Esophagus squamous epithelium (tissue), 5 donors: ENCODE measurements around the gene LRRC45. TPM values are rescaled to one million over a fixed set of nuclear protein-coding genes. Genes with fewer than 3 reads are reported as not detected.

Source experiments
- DNase-seq: peaks from one replicate; lab custom pipeline; 2025; lab: John Stamatoyannopoulos, UW
- H3K27ac ChIP-seq, 4 donors: fragments of 200-600 bp; sonication (generic); one replicate each; pipeline ENCODE4 v1.5.1; 2016 to 2019; ENCODE audit warnings: mild to moderate bottlenecking in 1 of 4
- H3K27me3 ChIP-seq, 4 donors: fragments of 200-600 bp; sonication (generic); 1 replicate in 3 of 4; 2 replicates in 1 of 4; pipeline versions ENCODE4 v1.5.1 to v1.6.0; 2017 to 2021; ENCODE audit warnings: antibody characterized with exemption in 1 of 4
- H3K36me3 ChIP-seq, 3 donors: fragments of 200-600 bp; sonication (generic); one replicate each; pipeline ENCODE4 v1.5.1; 2016 to 2019
- H3K4me1 ChIP-seq, 3 donors: fragments of 200-600 bp; sonication (generic); one replicate each; pipeline ENCODE4 v1.5.1; 2017 to 2019
- H3K4me3 ChIP-seq, 4 donors: fragments of 200-600 bp; sonication (generic); 1 replicate in 3 of 4; 2 replicates in 1 of 4; pipeline ENCODE4 v1.5.1; 2016 to 2019; ENCODE audit warnings: mild to moderate bottlenecking in 2 of 4, moderate library complexity in 1 of 4
- H3K9me3 ChIP-seq, 3 donors: fragments of 200-600 bp; sonication (generic); one replicate each; pipeline ENCODE4 v1.5.1; 2016 to 2019
- CTCF ChIP-seq, 6 experiments: fragments of 450-650 bp in 4 of 6; fragments of 200-600 bp in 2 of 6; sonication (generic) in 2 of 6; IDR thresholded peaks; one replicate each; pipeline ENCODE4 v1.5.1; 2016 to 2019; ENCODE audit warnings: antibody characterized with exemption in 6 of 6, mild to moderate bottlenecking in 4 of 6, moderate library complexity in 4 of 6
- POLR2A ChIP-seq, 4 donors: fragments of 450-650 bp; IDR thresholded peaks; one replicate each; pipeline ENCODE4 v1.6.1; 2017; ENCODE audit warnings: antibody characterized with exemption in 4 of 4, mild to moderate bottlenecking in 4 of 4, moderate library complexity in 3 of 4
- WGBS, 2 donors: methylation state at CpG; one replicate each; pipeline ENCODE4 v1.1.5; 2018; 5-methylcytosine and 5-hydroxymethylcytosine counted together
- intact Hi-C: fragments of 100-400 bp; cut with DNase I; formaldehyde crosslinking; loops from one replicate; pipeline ENCODE4 v1.15.0; 2022
- total RNA-seq, 4 donors: library from RNA; depleted of rRNA; stranded (reverse); fragments of >200 nt; gene quantifications; one replicate each; pipeline ENCODE4 v1.1.0, GENCODE V29; 2016
- donor health status: DM: yes; HTN: yes; CAD: no.

The LRRC45 gene
- total RNA-seq, 4 donors from 2014 or later: 9.7 to 21.2 (median 18.3) TPM

- TF ChIP-seq POLR2A (IDR thresholded peaks at IDR 0.05): peak in 1 of 4 donors; percentile 45
- no peak for TF ChIP-seq CTCF (IDR thresholded peaks at IDR 0.05)
These were observed 31.3 kb upstream of the LRRC45 start for GRCh38 chr17:81991684-81992305.

DNA sequence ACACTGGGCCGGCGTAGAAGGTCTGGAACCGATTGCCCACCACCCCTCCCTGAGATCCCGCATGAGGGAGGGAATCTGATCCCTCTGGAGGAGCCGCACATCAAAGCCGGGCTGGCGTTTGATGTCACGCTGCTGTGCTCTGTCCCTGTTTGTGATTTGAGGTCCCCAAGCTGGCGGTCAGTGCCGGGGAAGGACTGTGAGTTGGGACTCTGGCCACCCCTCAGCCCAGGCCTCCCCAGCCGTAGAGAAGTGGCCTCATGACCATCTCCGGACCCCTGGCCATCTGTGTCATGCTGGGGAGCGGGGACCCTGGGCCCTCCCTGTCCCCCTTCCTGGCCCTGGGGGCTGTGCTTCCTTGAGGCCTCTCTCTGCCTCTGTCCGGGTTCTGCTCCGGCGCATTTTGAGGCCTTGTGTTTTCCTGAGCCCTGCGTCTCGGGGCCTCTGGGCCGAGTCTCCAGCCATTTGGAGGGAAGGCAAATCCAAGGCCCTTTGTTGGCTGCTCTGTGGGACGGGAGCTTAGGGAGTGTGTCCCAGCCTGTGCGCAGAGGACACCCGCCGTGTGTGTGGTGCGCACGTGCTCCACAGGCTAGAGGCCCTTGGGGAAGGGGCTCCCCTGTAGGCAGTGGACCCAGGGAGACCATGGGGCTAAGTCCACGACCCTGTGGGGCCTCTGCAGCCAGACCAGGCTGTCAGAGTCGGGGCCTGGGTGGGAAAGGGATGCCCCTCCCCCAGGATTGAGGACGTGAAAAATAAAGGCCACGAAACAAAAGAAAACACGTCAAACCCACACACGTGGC lies 30.6 kb upstream of the LRRC45 start:
- WGBS, 2 donors: 38 to 53% methylated on average over 9 of the region's 31 CpGs
- H3K36me3 ChIP-seq: peaks cover 0 to 53% (median 0%) of the 10 kb centered on the region in 3 donors
- intact Hi-C loops: no loop called here
- no peak for DNase-seq
- no peak for TF ChIP-seq CTCF (IDR thresholded peaks at IDR 0.05)
- TF ChIP-seq POLR2A (IDR thresholded peaks at IDR 0.05): no peak
- peaks cover 19 to 45% (median 22%) of the 10 kb centered on the region in 3 donors for H3K4me1 ChIP-seq
- H3K27ac ChIP-seq: peak overlapping the region; percentile 56 to 82 (median 69)
- peak overlapping the region in 3 of 4 donors; percentile 4 to 51 (median 17) for H3K4me3 ChIP-seq
- H3K27me3 ChIP-seq: no peaks in the 10 kb centered on the region
- no peaks in the 10 kb centered on the region for H3K9me3 ChIP-seq

More at GRCh38 chr17:81991684-81992305, 31.3 kb upstream of the LRRC45 start:
- intact Hi-C loops: no loop called here
- H3K27me3 ChIP-seq: no peaks in the 10 kb centered on the region
- peak overlapping the region in 3 of 4 donors; percentile 4 to 51 (median 17) for H3K4me3 ChIP-seq
- H3K27ac ChIP-seq: peak overlapping the region; percentile 56 to 82 (median 69)
- WGBS, 2 donors: 20% methylated on average over 2 of the region's 31 CpGs; no CpG with 5 or more reads in 1 of the 2 donors
- no peak for DNase-seq
- no peaks in the 10 kb centered on the region for H3K9me3 ChIP-seq
- peaks cover 19 to 51% (median 22%) of the 10 kb centered on the region in 3 donors for H3K4me1 ChIP-seq
- H3K36me3 ChIP-seq: peaks cover 0 to 53% (median 0%) of the 10 kb centered on the region in 3 donors

DNA sequence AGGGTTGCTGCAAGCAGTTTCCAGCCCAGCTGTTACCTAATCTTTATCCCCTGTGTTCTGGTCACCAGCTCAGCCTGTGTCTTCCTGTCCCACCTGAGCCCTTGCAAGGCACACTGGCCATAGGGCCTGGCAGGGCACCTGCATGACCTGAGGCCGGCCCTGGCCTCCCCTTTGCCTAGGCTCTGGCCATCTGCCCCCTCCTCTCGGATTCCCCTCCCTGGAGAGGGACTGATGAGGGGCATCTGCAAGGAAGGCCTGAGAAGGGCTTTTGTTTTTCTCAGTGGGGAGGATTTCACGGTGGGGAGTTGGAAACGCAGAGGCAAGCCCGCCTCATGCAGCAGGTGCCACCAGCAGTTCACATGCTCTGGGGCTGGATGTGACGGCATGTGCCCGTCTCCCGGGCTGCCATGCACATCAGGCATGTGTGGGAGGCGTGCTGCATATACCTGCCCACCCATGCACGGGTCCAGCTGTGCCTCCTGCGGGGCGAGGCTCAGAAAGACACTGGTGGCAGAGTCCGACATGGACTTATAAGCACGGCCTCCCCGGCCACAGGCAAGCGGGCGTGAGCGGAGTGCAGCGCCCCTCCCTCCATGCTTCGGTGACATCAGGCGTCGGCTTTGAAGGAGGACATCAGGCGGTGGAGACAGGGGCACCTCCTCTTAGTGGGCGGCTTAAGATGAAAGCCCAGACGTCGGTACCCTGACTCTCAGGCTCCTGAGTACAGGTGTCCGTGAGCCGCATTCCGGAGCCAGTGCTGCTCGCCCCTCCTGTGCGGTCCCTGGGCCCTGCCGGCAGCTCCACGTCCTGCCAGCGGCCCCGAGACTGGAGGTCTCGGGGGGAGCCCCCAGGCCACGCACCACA lies 29.1 kb upstream of the LRRC45 start:
- peaks cover 0 to 44% (median 0%) of the 10 kb centered on the region in 3 donors for H3K36me3 ChIP-seq
- no peak overlapping the region for H3K4me3 ChIP-seq
- intact Hi-C loops: no loop called here
- H3K9me3 ChIP-seq: no peaks in the 10 kb centered on the region
- peaks cover 19 to 44% (median 22%) of the 10 kb centered on the region in 3 donors for H3K4me1 ChIP-seq
- no peak for DNase-seq
- WGBS, 2 donors: 92 to 93% methylated on average over 12 to 14 of the region's 37 CpGs
- no peaks in the 10 kb centered on the region for H3K27me3 ChIP-seq
- TF ChIP-seq CTCF (IDR thresholded peaks at IDR 0.05) (no peak), POLR2A (IDR thresholded peaks at IDR 0.05) (no peak)
- no peak overlapping the region for H3K27ac ChIP-seq

GRCh38 chr17:81994593-81995462 lies 28.3 kb upstream of the LRRC45 start:
- H3K27me3 ChIP-seq: no peaks in the 10 kb centered on the region
- 82 to 83% methylated on average over 12 to 25 of the region's 39 CpGs for WGBS, 2 donors
- no peak overlapping the region for H3K4me3 ChIP-seq
- no peak for TF ChIP-seq POLR2A (IDR thresholded peaks at IDR 0.05)
- no peak for TF ChIP-seq CTCF (IDR thresholded peaks at IDR 0.05)
- H3K9me3 ChIP-seq: no peaks in the 10 kb centered on the region
- H3K36me3 ChIP-seq: peaks cover 0 to 41% (median 0%) of the 10 kb centered on the region in 3 donors
- DNase-seq: no peak
- no peak overlapping the region for H3K27ac ChIP-seq
- peaks cover 19 to 44% (median 22%) of the 10 kb centered on the region in 3 donors for H3K4me1 ChIP-seq
- intact Hi-C loops: no loop called here
